SU-DHL-6 (cell line): ENCODE data around the gene PPP2R2D.

Experiments used
- H2AFZ ChIP-seq: fragments of 200-600 bp; sonication (generic); 2 replicates; pipeline ENCODE4 v1.6.1; 2014; ENCODE audit warnings: low read depth, mild to moderate bottlenecking, moderate library complexity, mixed read lengths, antibody characterized with exemption, low read length; ENCODE audit not compliant: severe bottlenecking
- H3F3A ChIP-seq: fragments of 200-600 bp; shearing (Covaris generic); 2 replicates; pipeline ENCODE4 v1.6.0; 2016; ENCODE audit warnings: antibody characterized with exemption, mild to moderate bottlenecking; ENCODE audit not compliant: insufficient read depth
- H3K27ac ChIP-seq: fragments of 200-600 bp; sonication (generic); 2 replicates; pipeline ENCODE4 v1.5.1; 2016; ENCODE audit warnings: low read depth, mild to moderate bottlenecking, low read length, moderate library complexity, mixed read lengths
- H3K27me3 ChIP-seq: fragments of 200-600 bp; sonication (generic), shearing (Covaris generic); 2 replicates; pipeline ENCODE4 v1.6.0; 2014; ENCODE audit warnings: mild to moderate bottlenecking, low read length
- H3K36me3 ChIP-seq: fragments of 200-600 bp; sonication (generic); 2 replicates; pipeline ENCODE4 v1.6.1; 2014; ENCODE audit warnings: mild to moderate bottlenecking, low read length, mixed read lengths
- H3K4me2 ChIP-seq: fragments of 300-600, 200-600 bp; shearing (Covaris generic), sonication (generic); 2 replicates; pipeline ENCODE4 v1.6.0; 2014; ENCODE audit warnings: low read length, low read depth, mild to moderate bottlenecking; ENCODE audit not compliant: poor library complexity, severe bottlenecking
- H3K4me3 ChIP-seq: fragments of 200-600 bp; sonication (generic); 2 replicates; pipeline ENCODE4 v1.5.1; 2014; ENCODE audit warnings: antibody characterized with exemption, low read length, mild to moderate bottlenecking, mixed read lengths; ENCODE audit not compliant: insufficient read depth, poor library complexity, severe bottlenecking
- H3K79me2 ChIP-seq: fragments of 200-600 bp; sonication (generic); 2 replicates; pipeline ENCODE4 v1.6.1; 2014; ENCODE audit warnings: mild to moderate bottlenecking, low read length, moderate library complexity; ENCODE audit not compliant: insufficient read depth
- H3K9ac ChIP-seq: fragments of 200-600 bp; sonication (generic); 2 replicates; pipeline ENCODE4 v1.7.0; 2014; ENCODE audit warnings: mild to moderate bottlenecking, low read length
- H3K9me2 ChIP-seq: fragments of 200-600 bp; sonication (generic); replicated peaks from 2 replicates; pipeline ENCODE4 v1.6.1; 2014; ENCODE audit warnings: low read length; ENCODE audit not compliant: insufficient read depth
- H3K9me3 ChIP-seq: fragments of 200-600 bp; sonication (generic); 2 replicates; pipeline ENCODE4 v1.6.1; 2014; ENCODE audit warnings: low read length, mixed read lengths; ENCODE audit not compliant: insufficient read depth
- H4K20me1 ChIP-seq: fragments of 200-600 bp; sonication (generic); 2 replicates; pipeline ENCODE4 v1.6.1; 2014; ENCODE audit warnings: low read depth, mild to moderate bottlenecking, antibody characterized with exemption, low read length, moderate library complexity, mixed read lengths
- EZH2phosphoT487 ChIP-seq: fragments of 200-600 bp; sonication (generic), shearing (Covaris generic); conservative IDR thresholded peaks from 2 replicates; pipeline ENCODE4 v1.6.1; 2018; ENCODE audit warnings: mild to moderate bottlenecking, antibody characterized with exemption, low read length, moderate library complexity, mixed read lengths
- TF ChIP-seq, protein P1 (sequence below): fragments of 200-600 bp; sonication (generic); IDR thresholded peaks from one replicate; pipeline ENCODE4 v1.5.1; 2017; ENCODE audit warnings: antibody characterized with exemption, mild to moderate bottlenecking, low read length, moderate library complexity; ENCODE audit not compliant: insufficient read depth, poor library complexity, severe bottlenecking

The PPP2R2D gene

DNA sequence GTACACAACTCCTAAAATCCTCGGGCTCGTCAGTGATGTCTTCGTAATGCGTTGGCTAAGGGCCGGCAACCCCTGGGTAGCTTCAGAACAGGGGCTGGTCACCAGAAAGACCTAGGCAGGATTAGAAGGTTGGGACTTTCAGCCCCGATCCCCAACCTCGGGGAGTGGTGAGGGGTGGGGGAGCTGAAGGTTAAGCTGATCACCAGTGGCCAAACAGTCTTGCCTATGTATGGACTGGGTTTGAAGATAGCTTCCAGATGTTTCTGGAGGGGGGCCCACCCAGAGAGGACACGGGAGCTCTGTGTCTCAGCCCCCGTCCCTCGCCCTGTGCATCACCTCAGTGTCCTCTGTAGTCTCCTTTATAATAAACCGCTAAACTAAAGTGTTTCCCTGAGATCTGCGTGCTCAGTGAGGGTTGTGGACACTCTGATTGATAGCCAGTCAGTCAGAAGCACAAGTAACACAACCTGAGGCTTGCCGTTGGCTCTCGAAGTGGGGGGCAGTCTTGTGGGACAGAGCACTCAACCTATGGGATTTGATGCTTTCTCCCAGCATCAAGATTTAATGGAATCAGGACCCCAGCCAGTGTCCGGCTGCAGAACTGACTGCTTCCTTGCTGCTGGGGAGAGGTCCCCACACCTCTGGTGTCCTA is 10.0 kb downstream of the PPP2R2D start:
- H2AFZ ChIP-seq: no peak overlapping the region
- H3F3A ChIP-seq: no peaks in the 10 kb centered on the region
- H3K9ac ChIP-seq: no peak overlapping the region
- H3K36me3 ChIP-seq: 0 out of 2 replicates have a peak, but pooled peaks cover 3% of the 10 kb centered on the region
- H3K4me3 ChIP-seq: no peak overlapping the region
- no peak for TF ChIP-seq EZH2phosphoT487
- TF ChIP-seq, protein P1, sequence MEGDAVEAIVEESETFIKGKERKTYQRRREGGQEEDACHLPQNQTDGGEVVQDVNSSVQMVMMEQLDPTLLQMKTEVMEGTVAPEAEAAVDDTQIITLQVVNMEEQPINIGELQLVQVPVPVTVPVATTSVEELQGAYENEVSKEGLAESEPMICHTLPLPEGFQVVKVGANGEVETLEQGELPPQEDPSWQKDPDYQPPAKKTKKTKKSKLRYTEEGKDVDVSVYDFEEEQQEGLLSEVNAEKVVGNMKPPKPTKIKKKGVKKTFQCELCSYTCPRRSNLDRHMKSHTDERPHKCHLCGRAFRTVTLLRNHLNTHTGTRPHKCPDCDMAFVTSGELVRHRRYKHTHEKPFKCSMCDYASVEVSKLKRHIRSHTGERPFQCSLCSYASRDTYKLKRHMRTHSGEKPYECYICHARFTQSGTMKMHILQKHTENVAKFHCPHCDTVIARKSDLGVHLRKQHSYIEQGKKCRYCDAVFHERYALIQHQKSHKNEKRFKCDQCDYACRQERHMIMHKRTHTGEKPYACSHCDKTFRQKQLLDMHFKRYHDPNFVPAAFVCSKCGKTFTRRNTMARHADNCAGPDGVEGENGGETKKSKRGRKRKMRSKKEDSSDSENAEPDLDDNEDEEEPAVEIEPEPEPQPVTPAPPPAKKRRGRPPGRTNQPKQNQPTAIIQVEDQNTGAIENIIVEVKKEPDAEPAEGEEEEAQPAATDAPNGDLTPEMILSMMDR: no peak
- peaks cover 22% of the 10 kb centered on the region for H4K20me1 ChIP-seq
- no peaks in the 10 kb centered on the region for H3K27me3 ChIP-seq
- no peak overlapping the region for H3K4me2 ChIP-seq
- H3K27ac ChIP-seq: no peak overlapping the region
- H3K79me2 ChIP-seq: peaks cover 97% of the 10 kb centered on the region
- H3K9me3 ChIP-seq: no peaks in the 10 kb centered on the region
- no peaks in the 10 kb centered on the region for H3K9me2 ChIP-seq

DNA sequence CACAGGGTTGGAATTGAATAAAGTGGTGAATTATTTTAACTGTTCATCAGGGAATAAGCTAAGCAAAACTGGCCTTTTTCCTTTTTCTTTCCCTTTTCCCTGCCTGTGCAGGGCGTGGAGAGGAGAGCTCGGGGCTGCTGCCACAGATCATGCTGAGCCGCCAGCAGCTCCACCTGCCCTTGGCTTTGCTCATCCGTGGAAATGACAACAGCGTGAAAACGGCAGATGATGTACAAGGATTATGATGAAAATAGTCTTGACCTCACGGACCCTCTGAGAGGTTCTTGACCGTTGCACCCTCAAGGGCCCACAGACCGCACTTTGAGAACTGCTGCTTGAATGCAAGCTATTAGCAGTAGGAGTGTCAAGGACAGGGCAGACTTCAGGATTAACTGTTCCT is 10.6 kb downstream of the PPP2R2D start:
- H3K79me2 ChIP-seq: peaks cover 97% of the 10 kb centered on the region
- H3K4me3 ChIP-seq: no peak overlapping the region
- H3K27me3 ChIP-seq: no peaks in the 10 kb centered on the region
- no peak overlapping the region for H3K9ac ChIP-seq
- no peaks in the 10 kb centered on the region for H3K9me3 ChIP-seq
- H3F3A ChIP-seq: no peaks in the 10 kb centered on the region
- H2AFZ ChIP-seq: no peak overlapping the region
- TF ChIP-seq, protein P1: no peak
- no peak for TF ChIP-seq EZH2phosphoT487
- H4K20me1 ChIP-seq: peaks cover 23% of the 10 kb centered on the region
- H3K27ac ChIP-seq: no peak overlapping the region
- 0 out of 2 replicates have a peak, but pooled peaks cover 3% of the 10 kb centered on the region for H3K36me3 ChIP-seq
- H3K4me2 ChIP-seq: no peak overlapping the region
- no peaks in the 10 kb centered on the region for H3K9me2 ChIP-seq

DNA sequence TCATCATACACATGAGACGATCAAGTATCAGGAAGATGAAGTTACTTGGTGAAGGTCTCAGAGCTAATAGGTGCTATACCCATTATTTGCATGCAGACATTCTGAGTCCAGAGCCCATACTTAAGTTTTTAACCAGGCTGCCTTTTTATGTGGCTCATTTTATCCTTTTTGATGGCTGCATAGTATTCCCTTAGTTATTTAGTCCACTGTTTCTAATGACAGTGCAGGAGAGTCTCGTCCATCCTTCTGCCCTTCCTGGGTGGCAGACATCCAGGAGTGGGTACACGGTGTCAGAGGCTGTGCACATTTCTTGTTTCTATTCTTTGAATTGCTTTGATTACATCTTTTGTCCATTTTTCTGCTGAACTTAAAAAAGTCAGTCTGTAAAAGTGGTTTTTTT is 11.8 kb downstream of the PPP2R2D start:
- 0 out of 2 replicates have a peak, but pooled peaks cover 3% of the 10 kb centered on the region for H3K36me3 ChIP-seq
- H3K79me2 ChIP-seq: peaks cover 87% of the 10 kb centered on the region
- H3K4me2 ChIP-seq: no peak overlapping the region
- no peak overlapping the region for H3K9ac ChIP-seq
- TF ChIP-seq, protein P1: no peak
- TF ChIP-seq EZH2phosphoT487: no peak
- H2AFZ ChIP-seq: no peak overlapping the region
- H4K20me1 ChIP-seq: peaks cover 22% of the 10 kb centered on the region
- H3K9me3 ChIP-seq: no peaks in the 10 kb centered on the region
- H3K27ac ChIP-seq: no peak overlapping the region
- H3K9me2 ChIP-seq: no peaks in the 10 kb centered on the region
- no peaks in the 10 kb centered on the region for H3K27me3 ChIP-seq
- no peak overlapping the region for H3K4me3 ChIP-seq
- no peaks in the 10 kb centered on the region for H3F3A ChIP-seq
